Retinal pigment epithelial cell (primary cell): ENCODE data around the gene EML5.

ENCODE experiments used
- DNase-seq: peaks from one replicate; pipeline ENCODE4 v3.0.0-alpha.2; 2010; ENCODE audit warnings: low read depth
- H3K4me3 ChIP-seq: 2 replicates; pipeline ENCODE4 v1.5.1; 2011; ENCODE audit warnings: mild to moderate bottlenecking, low read length, control low read depth, moderate library complexity
- TF ChIP-seq, protein P1 (sequence below): conservative IDR thresholded peaks from 2 replicates; pipeline ENCODE4 v1.5.1; 2011; ENCODE audit warnings: low read depth, low read length, control low read depth, inconsistent platforms

The EML5 gene

DNA sequence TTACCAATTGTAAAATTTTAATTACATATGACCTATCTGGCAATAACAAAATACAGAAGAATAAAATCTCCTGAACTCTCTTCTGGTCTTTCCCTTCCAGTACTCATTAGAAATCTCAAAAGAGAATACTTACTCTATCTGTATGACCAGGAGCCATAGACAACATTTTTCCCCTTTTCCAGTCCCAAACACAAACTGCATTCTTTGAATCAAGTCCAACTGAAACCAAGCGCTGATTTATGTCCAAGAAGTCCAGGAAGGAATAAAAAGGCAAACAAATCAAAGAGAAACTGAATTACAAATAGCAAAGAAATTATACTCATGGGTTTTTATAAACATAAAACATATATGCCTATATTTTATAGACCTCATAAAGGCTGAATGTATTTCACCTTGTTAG is 46.7 kb downstream of the EML5 start:
- no peak for DNase-seq
- TF ChIP-seq, protein P1, sequence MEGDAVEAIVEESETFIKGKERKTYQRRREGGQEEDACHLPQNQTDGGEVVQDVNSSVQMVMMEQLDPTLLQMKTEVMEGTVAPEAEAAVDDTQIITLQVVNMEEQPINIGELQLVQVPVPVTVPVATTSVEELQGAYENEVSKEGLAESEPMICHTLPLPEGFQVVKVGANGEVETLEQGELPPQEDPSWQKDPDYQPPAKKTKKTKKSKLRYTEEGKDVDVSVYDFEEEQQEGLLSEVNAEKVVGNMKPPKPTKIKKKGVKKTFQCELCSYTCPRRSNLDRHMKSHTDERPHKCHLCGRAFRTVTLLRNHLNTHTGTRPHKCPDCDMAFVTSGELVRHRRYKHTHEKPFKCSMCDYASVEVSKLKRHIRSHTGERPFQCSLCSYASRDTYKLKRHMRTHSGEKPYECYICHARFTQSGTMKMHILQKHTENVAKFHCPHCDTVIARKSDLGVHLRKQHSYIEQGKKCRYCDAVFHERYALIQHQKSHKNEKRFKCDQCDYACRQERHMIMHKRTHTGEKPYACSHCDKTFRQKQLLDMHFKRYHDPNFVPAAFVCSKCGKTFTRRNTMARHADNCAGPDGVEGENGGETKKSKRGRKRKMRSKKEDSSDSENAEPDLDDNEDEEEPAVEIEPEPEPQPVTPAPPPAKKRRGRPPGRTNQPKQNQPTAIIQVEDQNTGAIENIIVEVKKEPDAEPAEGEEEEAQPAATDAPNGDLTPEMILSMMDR: no peak
- no peak overlapping the region for H3K4me3 ChIP-seq

DNA sequence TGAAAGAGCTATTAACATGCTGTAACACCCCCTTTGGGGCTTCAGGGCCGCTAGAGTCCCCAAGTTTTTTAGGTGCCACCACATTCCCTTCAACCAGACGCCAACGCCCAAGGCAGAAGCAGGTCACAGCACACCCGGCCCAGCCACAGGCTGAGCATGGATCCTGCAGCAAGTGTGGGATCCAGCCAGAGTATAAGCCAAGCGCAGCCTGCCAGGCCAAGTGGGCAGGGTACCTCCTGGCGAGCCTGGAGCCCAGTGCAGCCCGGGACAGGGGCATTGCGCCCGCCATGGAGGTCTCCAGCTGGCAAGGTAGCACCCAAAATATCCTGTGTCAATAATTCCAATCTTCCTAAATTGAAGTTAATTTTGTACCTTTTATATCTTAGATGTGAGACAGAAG is 55.5 kb downstream of the EML5 start:
- H3K4me3 ChIP-seq: no peak overlapping the region
- TF ChIP-seq, protein P1: no peak
- DNase-seq: no peak

GRCh38 chr14:88733121-88733520 is 59.6 kb downstream of the EML5 start:
- no peak for DNase-seq
- TF ChIP-seq, protein P1: no peak
- H3K4me3 ChIP-seq: no peak overlapping the region

DNA sequence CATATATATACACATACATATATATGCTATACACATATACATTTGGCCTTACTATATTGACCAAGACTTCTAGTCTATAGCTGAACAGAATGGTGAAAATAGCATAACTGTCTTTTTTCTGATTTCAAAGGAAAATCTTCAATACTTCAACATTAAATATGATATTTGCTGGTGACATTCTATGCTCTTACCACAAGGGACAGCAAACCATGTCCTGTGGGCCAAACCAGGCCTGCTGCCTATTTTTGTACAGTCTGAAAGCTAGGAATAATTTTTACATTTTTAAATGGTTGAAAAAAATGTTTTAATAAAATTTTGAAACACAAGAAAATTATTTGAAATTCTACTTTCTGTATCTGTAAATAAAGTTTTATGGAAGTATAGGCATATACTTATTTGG is 63.6 kb downstream of the EML5 start:
- H3K4me3 ChIP-seq: no peak overlapping the region
- DNase-seq: no peak
- TF ChIP-seq, protein P1: peak; percentile 60

- TF ChIP-seq, protein P1: no peak
- no peak for DNase-seq
- no peak overlapping the region for H3K4me3 ChIP-seq
Observed at GRCh38 chr14:88727057-88727456, 65.7 kb downstream of the EML5 start.

GRCh38 chr14:88710709-88711108 is 82.0 kb downstream of the EML5 start:
- no peak overlapping the region for H3K4me3 ChIP-seq
- TF ChIP-seq, protein P1: no peak
- no peak for DNase-seq

- TF ChIP-seq, protein P1: no peak
- DNase-seq: no peak
- H3K4me3 ChIP-seq: no peak overlapping the region
Observed at GRCh38 chr14:88707088-88707487, 85.7 kb downstream of the EML5 start.
